GM10847 (cell line): ENCODE measurements around the gene HBG1.

ENCODE experiments used
- POLR2A ChIP-seq: IDR thresholded peaks from 2 replicates; pipeline ENCODE4 v1.6.1; 2011; ENCODE audit not compliant: insufficient read length; ENCODE audit errors: extremely low read depth

The HBG1 gene

DNA sequence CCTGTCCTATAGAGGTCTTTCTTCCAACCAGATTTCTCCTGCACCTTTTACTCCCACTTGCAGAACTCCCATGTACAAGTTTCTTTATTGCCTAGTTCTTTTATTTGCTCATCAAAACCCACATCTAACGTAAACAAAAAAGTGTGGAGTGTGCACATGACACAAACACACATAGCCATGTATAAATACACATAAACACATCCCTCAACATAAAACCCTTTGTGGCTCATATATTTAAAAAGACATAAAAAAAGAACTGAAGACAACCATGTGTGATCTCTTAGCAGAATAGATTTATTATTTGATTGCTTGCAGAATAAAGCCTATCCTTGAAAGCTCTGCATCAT, 3.2 kb upstream of the HBG1 start:
- TF ChIP-seq POLR2A: no peak

DNA sequence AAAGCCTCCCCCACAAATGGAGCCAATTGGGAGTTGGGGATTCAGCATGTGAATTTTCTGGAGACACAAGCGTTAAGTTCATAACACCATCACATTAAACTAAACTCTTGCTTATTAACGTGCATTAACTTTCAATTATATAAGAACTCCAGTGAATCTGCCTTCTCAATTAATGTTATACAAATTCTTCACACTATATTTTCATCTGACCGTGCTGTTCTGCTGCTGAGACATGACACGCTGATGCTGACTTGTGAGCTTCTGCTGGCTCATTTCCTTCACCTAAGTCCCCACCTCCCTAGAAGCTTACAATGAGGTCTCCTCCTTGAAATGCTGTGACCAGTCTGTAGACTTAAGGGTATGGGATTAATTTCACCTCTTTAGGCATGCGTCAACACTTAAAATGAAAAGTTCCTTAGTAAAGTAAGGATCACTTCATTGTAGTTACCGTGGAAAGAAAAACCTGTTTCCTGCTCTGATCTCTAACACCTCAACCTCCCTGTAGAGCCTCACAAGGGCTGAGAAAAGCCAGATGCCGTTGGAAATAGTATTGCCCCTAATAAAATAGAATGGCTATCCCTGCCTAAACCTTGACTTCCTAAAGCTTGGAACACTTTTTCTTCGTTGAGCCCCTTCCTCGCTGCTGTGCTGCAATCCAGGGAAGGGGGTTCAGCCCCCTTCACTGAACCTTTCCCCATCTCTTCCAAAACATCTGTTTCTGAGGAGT, 2.7 kb upstream of the HBG1 start:
- TF ChIP-seq POLR2A: no peak

DNA sequence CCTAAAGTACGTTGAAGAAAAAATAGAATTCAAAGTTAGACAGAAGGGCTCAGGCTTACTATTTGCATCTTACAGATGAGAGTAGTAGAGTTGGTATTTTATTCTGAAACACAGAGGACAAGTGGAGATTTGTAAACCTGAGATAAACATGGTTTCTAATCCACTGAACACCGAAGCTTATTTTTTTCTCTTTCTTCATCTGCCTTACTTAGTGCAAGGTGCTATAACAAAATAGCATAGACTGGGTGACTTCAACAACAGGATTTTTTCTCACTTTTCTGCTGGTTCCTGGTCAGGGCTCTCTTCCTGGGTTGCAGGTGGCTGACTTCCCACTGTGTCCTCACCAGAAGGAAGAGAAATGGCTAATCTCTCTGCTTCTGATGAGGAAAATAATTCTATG, 2.1 kb upstream of the HBG1 start:
- TF ChIP-seq POLR2A: no peak

DNA sequence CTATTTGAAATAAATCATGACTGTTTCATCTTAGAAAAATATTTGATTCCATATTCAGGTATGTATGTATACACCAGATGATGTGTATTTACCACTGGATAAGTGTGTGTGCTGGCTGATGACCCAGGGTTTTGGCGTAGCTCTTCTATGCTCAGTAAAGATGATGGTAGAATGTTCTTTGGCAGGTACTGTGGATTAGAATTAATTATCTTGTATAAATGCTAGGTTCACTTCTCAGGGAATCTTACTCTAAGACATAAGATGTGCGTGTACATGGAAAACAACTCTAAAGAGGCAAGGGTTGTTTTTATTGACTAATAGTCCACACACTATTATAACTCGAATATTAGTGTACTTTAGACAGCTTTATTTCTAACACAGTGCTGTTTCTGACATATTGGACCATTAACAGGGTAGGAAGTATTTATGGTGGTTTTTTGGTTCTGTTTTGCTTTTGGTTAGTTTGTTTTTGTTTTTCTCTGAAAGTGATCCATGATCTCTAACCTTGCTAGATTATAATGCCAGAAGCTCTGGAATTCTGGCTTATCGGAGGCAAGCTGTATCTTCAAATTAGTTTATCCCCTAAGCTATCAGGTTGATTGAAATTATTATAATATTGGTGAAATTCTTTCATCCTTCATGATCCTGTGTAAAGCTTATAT, 1.0 kb upstream of the HBG1 start:
- no peak for TF ChIP-seq POLR2A

DNA sequence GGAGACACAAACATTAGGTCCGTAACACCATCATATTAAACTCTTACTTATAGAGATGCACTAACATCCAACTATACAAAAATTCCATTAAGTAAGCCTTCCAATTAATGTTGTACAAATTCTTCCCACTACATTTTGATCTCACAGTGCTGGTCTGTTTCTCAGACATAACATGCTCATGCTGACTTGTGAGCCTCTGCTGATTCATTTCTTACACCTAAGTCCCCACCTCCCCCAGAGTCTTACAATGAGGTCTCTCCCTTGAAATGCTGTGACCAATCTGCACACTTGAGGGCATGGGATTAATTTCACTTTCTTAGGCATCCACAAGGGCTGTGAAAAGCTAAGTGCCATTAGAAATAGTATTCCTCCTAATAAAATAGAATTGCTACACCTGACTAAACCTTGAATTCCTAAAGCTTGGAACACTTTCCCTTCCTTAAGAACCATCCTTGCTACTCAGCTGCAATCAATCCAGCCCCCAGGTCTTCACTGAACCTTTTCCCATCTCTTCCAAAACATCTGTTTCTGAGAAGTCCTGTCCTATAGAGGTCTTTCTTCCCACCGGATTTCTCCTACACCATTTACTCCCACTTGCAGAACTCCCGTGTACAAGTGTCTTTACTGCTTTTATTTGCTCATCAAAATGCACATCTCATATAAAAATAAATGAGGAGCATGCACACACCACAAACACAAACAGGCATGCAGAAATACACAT, 2.0 kb downstream of the HBG1 start:
- no peak for TF ChIP-seq POLR2A

DNA sequence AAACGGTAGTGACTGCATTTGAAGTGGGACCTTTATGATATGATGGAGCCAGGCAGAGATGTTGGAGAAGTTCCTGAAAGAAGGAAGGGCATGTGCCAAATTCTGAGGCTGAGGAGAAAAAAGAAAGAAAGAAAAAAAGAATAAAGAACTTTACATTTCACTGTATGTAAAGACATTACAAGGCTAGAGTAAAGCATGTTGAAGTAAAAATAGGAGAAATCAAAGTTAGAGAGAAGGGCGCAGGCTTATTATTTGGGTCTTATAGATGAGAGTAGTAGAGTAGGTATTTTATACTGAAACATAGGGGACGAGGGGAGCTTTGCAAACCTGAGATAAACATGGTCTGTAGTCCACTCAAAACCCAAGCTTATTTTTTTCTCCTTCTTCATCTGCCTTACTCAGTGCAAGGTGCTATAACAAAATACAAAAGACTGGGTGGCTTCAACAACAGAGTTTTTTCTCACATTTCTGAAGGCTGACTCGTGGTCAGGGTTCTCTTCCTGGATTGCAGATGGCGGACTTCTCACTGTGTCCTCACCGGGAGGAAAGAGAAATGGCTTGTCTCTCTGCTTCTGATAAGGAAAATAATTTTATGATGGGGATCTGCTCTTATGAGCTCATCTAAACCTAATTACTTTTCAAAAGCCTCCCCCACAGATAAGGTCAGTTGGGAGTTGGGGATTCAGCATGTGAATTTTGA, 2.7 kb downstream of the HBG1 start:
- TF ChIP-seq POLR2A: no peak

DNA sequence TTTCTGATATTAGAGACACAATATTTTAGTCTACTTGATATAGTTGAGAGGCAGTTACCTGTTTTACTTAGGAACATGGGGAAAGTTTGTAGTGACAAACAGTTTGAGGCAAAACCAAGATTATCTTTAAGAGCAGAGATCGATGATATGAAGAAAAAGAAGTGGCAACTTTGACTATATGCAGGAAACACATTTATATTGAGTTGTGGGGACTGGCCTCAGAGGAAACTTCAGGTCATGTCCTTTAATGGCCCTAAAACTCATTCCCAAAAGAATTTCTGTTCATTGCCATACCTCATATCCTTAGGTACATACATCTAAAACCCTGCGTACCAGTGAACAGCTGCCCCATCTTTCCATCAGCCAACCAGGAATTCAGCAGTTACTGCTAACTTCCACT, 4.5 kb downstream of the HBG1 start:
- no peak for TF ChIP-seq POLR2A

DNA sequence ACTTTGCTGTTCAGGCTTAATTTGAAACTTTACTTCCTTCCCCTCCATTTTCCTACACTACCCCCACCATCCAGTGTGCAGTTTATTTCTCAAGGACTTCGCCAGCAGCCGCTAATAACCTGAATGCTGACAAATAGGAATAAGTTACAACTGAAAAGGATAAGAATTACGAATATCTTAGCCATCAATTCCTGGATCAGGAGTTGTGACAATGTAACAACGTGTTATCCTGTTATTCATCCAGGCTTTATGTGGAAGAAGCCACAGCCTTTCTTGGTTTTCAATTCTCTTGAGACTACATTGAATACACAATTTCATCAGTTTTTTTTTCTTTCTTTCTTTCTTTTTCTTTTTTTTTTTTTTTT, 5.9 kb downstream of the HBG1 start:
- TF ChIP-seq POLR2A: no peak

DNA sequence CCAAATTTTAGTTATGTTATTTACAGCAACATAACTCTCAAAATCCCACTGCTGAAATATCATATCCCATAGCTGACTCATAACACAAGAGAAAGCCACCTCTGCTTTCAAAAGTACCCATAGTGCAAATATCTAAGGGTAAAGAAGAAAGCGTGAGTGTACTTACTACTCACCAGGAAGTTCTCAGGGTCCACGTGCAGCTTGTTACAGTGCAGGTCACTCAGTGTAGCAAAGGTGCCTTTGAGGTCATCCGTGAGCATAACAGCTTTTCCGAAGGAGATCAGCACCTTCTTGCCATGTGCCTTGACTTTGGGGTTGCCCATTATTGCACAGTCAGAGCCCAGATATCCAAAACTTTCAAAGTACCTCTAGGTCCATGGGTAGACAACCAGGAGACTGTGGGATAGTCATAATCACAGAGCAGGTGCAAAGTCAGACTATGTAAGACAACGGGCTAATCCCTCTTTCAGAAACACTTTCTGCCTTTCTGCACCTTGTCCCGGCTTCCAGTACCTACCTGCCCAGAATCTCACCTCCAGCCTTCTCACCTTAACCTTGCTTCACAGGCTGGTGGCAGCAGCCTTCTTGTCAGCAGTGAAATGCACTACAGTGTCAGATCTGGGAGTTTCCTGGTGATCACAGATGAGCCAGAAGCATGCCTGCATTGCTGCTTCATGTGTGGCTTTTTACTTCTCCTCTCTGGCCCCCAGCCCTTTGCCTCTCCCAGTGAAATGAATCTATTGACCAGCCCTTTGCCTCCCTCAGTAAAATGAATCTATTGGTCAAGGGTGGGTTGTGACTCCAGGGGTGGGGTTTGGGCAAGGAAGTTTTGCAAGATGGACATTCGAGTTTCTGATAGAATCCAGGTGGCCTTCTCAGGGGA, 6.5 kb downstream of the HBG1 start:
- TF ChIP-seq POLR2A: no peak

DNA sequence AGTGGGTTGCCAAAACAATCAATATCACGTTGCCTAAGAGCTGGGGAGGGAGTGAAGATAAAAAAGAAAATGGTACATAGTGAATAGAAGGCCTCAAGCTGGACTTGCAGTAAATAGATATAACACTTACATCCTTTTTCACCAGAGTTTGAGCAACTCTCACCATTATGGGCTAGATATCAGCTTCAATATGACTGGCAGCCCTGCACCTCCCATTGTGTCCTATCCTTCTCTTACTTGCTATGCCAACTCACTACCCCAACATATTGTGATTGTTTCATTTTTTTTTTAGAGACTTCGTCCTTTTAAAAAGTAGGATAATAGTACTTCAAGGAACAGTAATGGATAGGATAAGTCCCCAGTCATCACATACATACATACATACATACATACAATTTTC, 7.4 kb downstream of the HBG1 start:
- no peak for TF ChIP-seq POLR2A

DNA sequence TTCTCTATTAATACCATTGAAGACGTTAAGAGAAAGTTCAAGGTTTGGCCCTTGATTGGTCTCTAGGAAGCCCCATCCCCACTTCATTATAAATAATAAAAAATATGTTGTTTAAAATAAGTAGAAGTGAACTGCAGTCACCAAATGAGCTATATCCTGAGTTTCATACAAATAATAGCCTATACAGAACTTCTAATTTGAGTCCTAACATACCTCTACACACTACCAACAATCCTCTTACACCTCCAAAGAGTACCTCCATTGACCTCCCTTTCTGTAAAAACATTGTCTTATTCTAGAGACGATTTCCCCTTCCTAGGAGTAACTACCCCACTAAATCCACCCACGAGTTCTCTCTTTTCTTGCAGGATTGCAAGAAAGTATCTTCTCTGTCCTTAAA, 8.2 kb downstream of the HBG1 start:
- TF ChIP-seq POLR2A: no peak

DNA sequence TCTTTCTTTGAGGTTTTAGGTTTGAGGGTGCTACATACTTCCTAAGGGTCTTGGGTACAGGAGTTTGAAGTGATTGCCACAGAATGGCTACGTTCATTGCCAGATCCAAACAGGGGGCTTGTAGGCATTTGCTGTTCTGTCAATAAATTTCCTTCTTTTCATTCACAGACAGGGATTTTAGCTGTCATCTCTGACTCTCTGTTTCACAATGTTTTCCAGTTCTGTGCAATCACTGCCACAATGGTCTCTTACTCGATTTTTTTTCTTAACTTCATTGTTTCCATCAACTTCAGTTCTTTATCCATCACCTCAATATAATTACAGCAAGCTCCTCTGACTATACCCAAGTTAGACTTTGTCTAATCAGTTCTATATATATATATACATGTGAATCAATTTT, 9.2 kb downstream of the HBG1 start:
- no peak for TF ChIP-seq POLR2A

DNA sequence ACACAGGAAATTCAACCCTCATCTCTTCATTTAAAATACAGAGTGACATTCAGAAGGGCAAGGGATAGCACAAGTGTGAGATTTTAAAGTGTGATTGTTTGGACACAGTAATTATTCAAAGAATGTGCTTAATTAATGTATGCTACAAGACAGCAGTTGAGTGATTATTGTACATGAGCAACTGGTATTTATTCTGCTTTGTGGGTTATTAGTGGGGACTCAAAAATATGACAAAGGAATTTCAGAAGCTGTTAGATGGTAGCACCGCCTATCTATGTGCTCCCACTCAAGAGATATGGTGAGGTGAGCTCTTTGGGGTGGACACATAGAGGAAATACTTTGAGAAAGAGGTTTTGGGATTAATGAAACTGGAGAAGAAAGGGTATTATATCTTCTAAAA, 9.6 kb downstream of the HBG1 start:
- no peak for TF ChIP-seq POLR2A

DNA sequence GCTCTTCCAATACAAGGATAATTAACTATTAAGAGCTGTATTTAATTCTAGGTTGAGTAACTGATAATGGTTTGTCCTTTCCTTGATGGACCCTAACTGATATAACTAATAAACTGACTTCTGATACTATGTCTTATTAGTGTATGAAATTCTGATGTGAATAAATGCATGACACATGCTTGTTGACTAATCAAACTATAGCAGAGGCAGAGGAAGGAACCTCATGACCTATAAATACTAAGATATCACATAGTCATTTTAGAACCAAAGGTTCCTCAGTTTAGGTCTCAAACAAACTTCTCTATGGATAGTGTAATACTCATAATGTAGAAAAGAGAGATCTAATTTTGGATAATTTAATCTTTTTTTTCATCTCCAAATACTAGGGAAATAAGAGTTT, 10.6 kb downstream of the HBG1 start:
- TF ChIP-seq POLR2A: no peak

DNA sequence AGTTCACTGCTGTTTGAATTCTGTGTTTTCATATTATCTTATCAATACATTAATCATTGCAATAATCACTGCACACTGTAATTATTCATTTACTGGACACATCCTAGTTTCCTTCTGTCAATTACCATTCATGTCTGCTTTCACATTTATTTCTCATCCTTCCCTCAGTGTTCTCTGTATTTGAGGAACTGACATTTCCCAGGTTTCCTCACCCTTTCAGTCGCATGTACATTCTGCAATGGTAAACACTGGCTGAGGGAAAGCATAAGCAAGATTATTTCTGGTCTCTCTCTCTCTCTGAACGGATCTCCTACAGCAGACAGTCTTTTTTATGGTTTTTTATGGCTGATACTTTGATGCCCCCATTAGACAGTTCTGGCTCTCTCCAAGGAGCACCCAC, 11.2 kb downstream of the HBG1 start:
- TF ChIP-seq POLR2A: no peak
